ENCODE data around the gene FILIP1L. TPM values are rescaled to one million over a fixed set of nuclear protein-coding genes. Genes with fewer than 3 reads are reported as not detected.

The FILIP1L gene
- total and polyA plus RNA-seq, 2 of the 8 experiments (the other 6 are each of a cell fraction or from before 2014, with no cell fraction given): 0.06 to 0.09 TPM

- Histone ChIP-seq H2BK15ac (ENCODE audit: low read length) (no peak overlapping the region), H3K79me1 (ENCODE audit: low read depth, low read length) (no peaks in the 10 kb centered on the region; the same call in 1 of the 2 replicates), H4K20me1 (replicated peaks in 1 of 2; ENCODE audit: control insufficient read depth in 1 of 2, insufficient read depth in 2 of 2, low read length in 2 of 2) (no peaks in the 10 kb centered on the region), H4K91ac (replicated peaks; ENCODE audit: insufficient read length, low read length) (no peak overlapping the region), H3K18ac (ENCODE audit: extremely low read depth, low read length) (no peak overlapping the region), H3K56ac (replicated peaks; ENCODE audit: insufficient read length, low read depth, low read length) (no peak overlapping the region), H3K14ac (ENCODE audit: insufficient read length) (no peak overlapping the region), H2BK12ac (ENCODE audit: low read depth, low read length) (no peak overlapping the region), H2AK5ac (ENCODE audit: low read depth, low read length) (no peak overlapping the region), H2AFZ (ENCODE audit: low read length) (no peak overlapping the region), H3K23me2 (ENCODE audit: low read depth, low read length) (no peaks in the 10 kb centered on the region), H3K4ac (replicated peaks; ENCODE audit: insufficient read length, low read depth, low read length) (no peak overlapping the region), H3K27me3 (replicated peaks in 1 of 4; ENCODE audit: control insufficient read depth in 3 of 4, extremely low read depth in 1 of 4, insufficient read depth in 3 of 4, low read length in 3 of 4) (no peaks in the 10 kb centered on the region), H3K9ac (replicated peaks in 1 of 4; ENCODE audit: extremely low read depth in 1 of 4, low read depth in 3 of 4, low read length in 3 of 4) (no peak overlapping the region), H3K79me2 (ENCODE audit: control insufficient read depth in 1 of 2, insufficient read depth in 2 of 2, low read length in 2 of 2) (peaks cover 0 to 42% of the 10 kb centered on the region in 2 experiments; a peak in 2 of 4 replicates), H3K36me3 (ENCODE audit: control insufficient read depth in 2 of 4, insufficient read depth in 4 of 4, low read length in 3 of 4) (no peaks in the 10 kb centered on the region), H2BK20ac (ENCODE audit: low read length) (no peak overlapping the region), H3K9me3 (ENCODE audit: insufficient read depth in 2 of 2, low read depth in 1 of 2, low read length in 1 of 2) (no peaks in the 10 kb centered on the region), H4K5ac (ENCODE audit: insufficient read length, low read depth, low read length) (no peak overlapping the region), H2BK120ac (replicated peaks; ENCODE audit: low read depth, low read length) (no peak overlapping the region), H3K4me3 (ENCODE audit: extremely low read depth in 1 of 4, insufficient read depth in 2 of 4, low read depth in 3 of 4, low read length in 4 of 4) (no peak overlapping the region), H3K27ac (ENCODE audit: low read depth, low read length) (no peak overlapping the region), H3K23ac (ENCODE audit: insufficient read length) (no peak overlapping the region), H3K4me1 (replicated peaks in 1 of 4; ENCODE audit: control insufficient read depth in 3 of 4, insufficient read depth in 4 of 4, low read length in 3 of 4) (no peaks in the 10 kb centered on the region), H4K8ac (ENCODE audit: extremely low read depth, insufficient read depth, low read length) (no peak overlapping the region), H2BK5ac (ENCODE audit: low read depth, low read length) (no peak overlapping the region), H3K4me2 (ENCODE audit: insufficient read depth in 1 of 2, low read depth in 2 of 2, low read length in 2 of 2) (no peak overlapping the region)
- FAIRE-seq: no peak
- CTCF ChIA-PET (ENCODE audit: partially characterized antibody): interaction anchor here (0.5 kb wide), 1 partner anchor 579 kb away, joined by 3 read pairs; no protein-coding TSS in a partner anchor
- DNase-seq (ENCODE audit: low read depth in 1 of 2, low spot score in 2 of 2): no peak
- 91% methylated on average over 3 of the region's 3 CpGs; no CpG with 5 or more reads in 1 of the 2 experiments for WGBS, 2 experiments (ENCODE audit: extremely low coverage in 1 of 2, insufficient coverage in 1 of 2, insufficient read length in 1 of 2, insufficient replicate concordance in 2 of 2, low coverage in 1 of 2, low lambda C conversion rate in 2 of 2, missing lambda C conversion rate in 1 of 2)
- POLR2A ChIA-PET (ENCODE audit: partially characterized antibody): no interaction called here
- no peak for TF ChIP-seq JUND (IDR thresholded peaks at IDR 0.05; ENCODE audit: low read length)
- TF ChIP-seq TCF12 (IDR thresholded peaks at IDR 0.05; ENCODE audit: low read depth, low read length): no peak
- no peak for TF ChIP-seq HDAC6 (IDR thresholded peaks at IDR 0.05; ENCODE audit: low read depth, low read length)
These were observed 289.2 kb downstream of the FILIP1L start for GRCh38 chr3:99825004-99825640.

Data from H1 (cell line).